A549 (cell line): Measurements from ENCODE around the gene C3orf49.

Experiments used
- CTCF ChIP-seq: fragments of >200 bp; sonication (Bioruptor Twin); formaldehyde crosslinking; IDR thresholded peaks from 3 replicates; pipeline ENCODE4 v1.5.1; 2016
- EP300 ChIP-seq, 2 experiments: fragments of >200 bp; sonication (Bioruptor Twin); formaldehyde crosslinking; IDR thresholded peaks; 2 replicates in 1 of 2; 3 replicates in 1 of 2; pipeline ENCODE4 v1.6.1; 2016 to 2017
- POLR2A ChIP-seq: IDR thresholded peaks from 2 replicates; pipeline ENCODE4 v1.6.1; 2012; ENCODE audit warnings: mild to moderate bottlenecking, low read length
- TFCP2L1 ChIP-seq: fragments of 250-450 bp; sonication (Bioruptor Pico); IDR thresholded peaks from 2 replicates; pipeline ENCODE4 v1.5.0; 2021; ENCODE audit warnings: mild to moderate bottlenecking

GRCh38 chr3:63872135-63872924, 53.2 kb downstream of the C3orf49 start:
- TF ChIP-seq TFCP2L1 (CRISPR knock-in tag) (no peak), EP300 (IDR thresholded peaks at IDR 0.05) (no peak), CTCF (no peak), POLR2A (no peak)
